ENCODE results near the gene TOM1L1. TPM values are rescaled to one million over a fixed set of nuclear protein-coding genes. Genes with fewer than 3 reads are reported as not detected.

The TOM1L1 gene
- total and polyA plus RNA-seq, 2 of the 8 experiments (the other 6 are each of a cell fraction or from before 2014, with no cell fraction given), result 47.0 to 60.8 TPM

DNA sequence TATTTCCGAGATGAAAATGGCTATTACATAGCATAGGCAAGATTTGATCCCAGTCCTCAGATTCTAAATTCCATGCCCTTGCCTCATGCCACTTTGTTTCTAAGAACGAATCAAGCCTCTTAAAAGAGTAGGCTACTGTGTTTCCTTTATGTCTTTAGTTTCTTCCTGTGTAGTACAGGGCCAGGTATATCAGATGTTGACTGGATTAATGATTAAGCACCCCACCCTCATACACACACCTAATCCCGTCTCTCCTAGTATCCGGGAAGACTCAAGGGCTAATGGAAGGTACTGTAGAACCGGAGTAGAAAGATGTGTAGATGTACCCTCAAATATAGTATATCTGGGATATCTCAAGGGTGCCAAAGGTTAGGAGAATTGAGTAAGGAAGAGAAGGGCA, 6.7 kb downstream of the TOM1L1 start:
- ChIA-PET CTCF (ENCODE audit: partially characterized antibody) (no interaction called here), POLR2A (ENCODE audit: partially characterized antibody) (interaction anchor here (1.1 kb wide), 1 partner anchor 11 kb away, joined by 5 read pairs; no protein-coding TSS in a partner anchor)
- no peak overlapping the region for H3K4me3 ChIP-seq (ENCODE audit: extremely low read depth in 1 of 4, insufficient read depth in 2 of 4, low read depth in 3 of 4, low read length in 4 of 4)
- no peak overlapping the region for H3K4me2 ChIP-seq (ENCODE audit: insufficient read depth in 1 of 2, low read depth in 2 of 2, low read length in 2 of 2)
- H3K56ac ChIP-seq (replicated peaks; ENCODE audit: insufficient read length, low read depth, low read length), result no peak overlapping the region
- no peaks in the 10 kb centered on the region for H3K23me2 ChIP-seq (ENCODE audit: low read depth, low read length)
- no peak overlapping the region for H2BK5ac ChIP-seq (ENCODE audit: low read depth, low read length)
- DNase-seq (ENCODE audit: low read depth in 1 of 2, low spot score in 2 of 2) (no peak), FAIRE-seq (no peak)
- H3K9ac ChIP-seq (replicated peaks in 1 of 4; ENCODE audit: extremely low read depth in 1 of 4, low read depth in 3 of 4, low read length in 3 of 4), result no peak overlapping the region
- H3K23ac ChIP-seq (ENCODE audit: insufficient read length), result no peak overlapping the region
- H3K4me1 ChIP-seq (replicated peaks in 1 of 4; ENCODE audit: control insufficient read depth in 3 of 4, insufficient read depth in 4 of 4, low read length in 3 of 4), result peaks cover 0 to 13% (median 3%) of the 10 kb centered on the region in 4 experiments; a peak in 4 of 7 replicates
- TF ChIP-seq NRF1 (IDR thresholded peaks at IDR 0.05; ENCODE audit: low read depth, low read length) (no peak), SIX5 (IDR thresholded peaks at IDR 0.05; ENCODE audit: low read depth, low read length) (no peak), CBX5 (IDR thresholded peaks at IDR 0.05; ENCODE audit: low read depth, low read length) (no peak), RAD21 (IDR thresholded peaks at IDR 0.05 in 1 of 2, conservative IDR thresholded peaks at IDR 0.05 in 1 of 2; ENCODE audit: low read depth in 2 of 2, low read length in 2 of 2) (no peak), EZH2 (IDR thresholded peaks at IDR 0.05; ENCODE audit: low read depth, low read length, severe bottlenecking) (no peak), CBX8 (IDR thresholded peaks at IDR 0.05; ENCODE audit: borderline replicate concordance, low read depth, low read length) (no peak), GTF2F1 (IDR thresholded peaks at IDR 0.05; ENCODE audit: borderline replicate concordance, low read depth, low read length) (no peak)
- TF ChIP-seq, protein P1, sequence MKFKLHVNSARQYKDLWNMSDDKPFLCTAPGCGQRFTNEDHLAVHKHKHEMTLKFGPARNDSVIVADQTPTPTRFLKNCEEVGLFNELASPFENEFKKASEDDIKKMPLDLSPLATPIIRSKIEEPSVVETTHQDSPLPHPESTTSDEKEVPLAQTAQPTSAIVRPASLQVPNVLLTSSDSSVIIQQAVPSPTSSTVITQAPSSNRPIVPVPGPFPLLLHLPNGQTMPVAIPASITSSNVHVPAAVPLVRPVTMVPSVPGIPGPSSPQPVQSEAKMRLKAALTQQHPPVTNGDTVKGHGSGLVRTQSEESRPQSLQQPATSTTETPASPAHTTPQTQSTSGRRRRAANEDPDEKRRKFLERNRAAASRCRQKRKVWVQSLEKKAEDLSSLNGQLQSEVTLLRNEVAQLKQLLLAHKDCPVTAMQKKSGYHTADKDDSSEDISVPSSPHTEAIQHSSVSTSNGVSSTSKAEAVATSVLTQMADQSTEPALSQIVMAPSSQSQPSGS (IDR thresholded peaks at IDR 0.05; ENCODE audit: low read length), result no peak
- H3K79me1 ChIP-seq (ENCODE audit: low read depth, low read length), result peaks cover 4% of the 10 kb centered on the region; the same call in 1 of the 2 replicates
- H2AK5ac ChIP-seq (ENCODE audit: low read depth, low read length), result no peak overlapping the region
- no peak overlapping the region for H2BK15ac ChIP-seq (ENCODE audit: low read length)
- no peaks in the 10 kb centered on the region for H3K9me3 ChIP-seq (ENCODE audit: insufficient read depth in 2 of 2, low read depth in 1 of 2, low read length in 1 of 2)
- H2AFZ ChIP-seq (ENCODE audit: low read length), result no peak overlapping the region
- no peaks in the 10 kb centered on the region for H3K27me3 ChIP-seq (replicated peaks in 1 of 4; ENCODE audit: control insufficient read depth in 3 of 4, extremely low read depth in 1 of 4, insufficient read depth in 3 of 4, low read length in 3 of 4)
- H3K36me3 ChIP-seq (ENCODE audit: control insufficient read depth in 2 of 4, insufficient read depth in 4 of 4, low read length in 3 of 4), result peaks cover 4 to 52% (median 32%) of the 10 kb centered on the region in 4 experiments
- H3K4ac ChIP-seq (replicated peaks; ENCODE audit: insufficient read length, low read depth, low read length), result no peak overlapping the region
- no peak overlapping the region for H3K18ac ChIP-seq (ENCODE audit: extremely low read depth, low read length)
- WGBS, 2 experiments (ENCODE audit: extremely low coverage in 1 of 2, insufficient coverage in 1 of 2, insufficient read length in 1 of 2, insufficient replicate concordance in 2 of 2, low coverage in 1 of 2, low lambda C conversion rate in 2 of 2, missing lambda C conversion rate in 1 of 2), result 96% methylated on average over 5 of the region's 5 CpGs; no CpG with 5 or more reads in 1 of the 2 experiments
- H4K91ac ChIP-seq (replicated peaks; ENCODE audit: insufficient read length, low read length), result no peak overlapping the region
- peaks cover 7 to 11% of the 10 kb centered on the region in 2 experiments for H4K20me1 ChIP-seq (replicated peaks in 1 of 2; ENCODE audit: control insufficient read depth in 1 of 2, insufficient read depth in 2 of 2, low read length in 2 of 2)
- no peak overlapping the region for H3K27ac ChIP-seq (ENCODE audit: low read depth, low read length)
- H4K5ac ChIP-seq (ENCODE audit: insufficient read length, low read depth, low read length), result no peak overlapping the region
- no peak overlapping the region for H2BK120ac ChIP-seq (replicated peaks; ENCODE audit: low read depth, low read length)
- no peak overlapping the region for H4K8ac ChIP-seq (ENCODE audit: extremely low read depth, insufficient read depth, low read length)
- H3K14ac ChIP-seq (ENCODE audit: insufficient read length), result no peak overlapping the region
- peaks cover 6 to 81% of the 10 kb centered on the region in 2 experiments; a peak in 3 of 4 replicates for H3K79me2 ChIP-seq (ENCODE audit: control insufficient read depth in 1 of 2, insufficient read depth in 2 of 2, low read length in 2 of 2)
- H2BK20ac ChIP-seq (ENCODE audit: low read length), result no peak overlapping the region
- no peak overlapping the region for H2BK12ac ChIP-seq (ENCODE audit: low read depth, low read length)
